SK-N-SH treated with all-trans-retinoic acid at 6 μM for 48 hours (cell line): ENCODE data around the gene SCN8A.
"Not testable (repeated sequence)": the region's sequence is repeated elsewhere in the genome, so short reads cannot be mapped to it uniquely, and the experiment has no call there.

ENCODE experiments used
- ATAC-seq: fragments of 200-7000 bp; cut with Tn5 transposase; 3 replicates; pipeline ENCODE4 v1.9.1; 2020; ENCODE audit warnings: mild to moderate bottlenecking, moderate library complexity
- ARNTL ChIP-seq: fragments of 450-650 bp; formaldehyde crosslinking; IDR thresholded peaks from 2 replicates; pipeline ENCODE4 v1.5.0; 2020; ENCODE audit warnings: low read depth, mild to moderate bottlenecking, moderate library complexity, borderline replicate concordance
- BACH2 ChIP-seq: fragments of 250-450 bp; sonication (Bioruptor Pico); IDR thresholded peaks from 2 replicates; pipeline ENCODE4 v1.9.0; 2021; ENCODE audit warnings: mild to moderate bottlenecking, borderline replicate concordance
- CREB5 ChIP-seq: fragments of 250-450 bp; sonication (Bioruptor Pico); IDR thresholded peaks from 2 replicates; pipeline ENCODE4 v1.5.1; 2020; ENCODE audit warnings: low read depth, mild to moderate bottlenecking, moderate library complexity
- CSDC2 ChIP-seq: fragments of 250-450 bp; sonication (Bioruptor Pico); IDR thresholded peaks from 2 replicates; pipeline ENCODE4 v1.5.0; 2020; ENCODE audit warnings: mild to moderate bottlenecking, moderate library complexity
- ESRRG ChIP-seq: fragments of 250-450 bp; sonication (Bioruptor Pico); IDR thresholded peaks from 2 replicates; pipeline ENCODE4 v1.6.1; 2021; ENCODE audit warnings: mild to moderate bottlenecking
- GLIS3 ChIP-seq: fragments of 250-450 bp; sonication (Bioruptor Pico); IDR thresholded peaks from 2 replicates; pipeline ENCODE4 v1.5.0; 2020; ENCODE audit warnings: mild to moderate bottlenecking, moderate library complexity
- ISL1 ChIP-seq: fragments of 250-450 bp; sonication (Bioruptor Pico); IDR thresholded peaks from 2 replicates; pipeline ENCODE4 v2.1.2; 2022; ENCODE audit warnings: mild to moderate bottlenecking, moderate library complexity
- OSR1 ChIP-seq: fragments of 250-450 bp; sonication (Bioruptor Pico); IDR thresholded peaks from 2 replicates; pipeline ENCODE4 v1.8.0; 2022; ENCODE audit warnings: moderate library complexity, mild to moderate bottlenecking, inconsistent platforms
- PATZ1 ChIP-seq: fragments of 250-450 bp; sonication (Bioruptor Pico); IDR thresholded peaks from 2 replicates; pipeline ENCODE4 v1.8.0; 2020; ENCODE audit warnings: mild to moderate bottlenecking, moderate library complexity, borderline replicate concordance
- PPARA ChIP-seq: fragments of 250-450 bp; sonication (Bioruptor Pico); IDR thresholded peaks from 2 replicates; pipeline ENCODE4 v1.5.0; 2020; ENCODE audit warnings: mild to moderate bottlenecking, borderline replicate concordance
- RARB ChIP-seq: fragments of 250-450 bp; sonication (Bioruptor Pico); IDR thresholded peaks from 2 replicates; pipeline ENCODE4 v1.8.0; 2021; ENCODE audit warnings: mild to moderate bottlenecking, moderate library complexity
- SNAI2 ChIP-seq: fragments of 250-450 bp; sonication (Bioruptor Pico); IDR thresholded peaks from 2 replicates; pipeline ENCODE4 v1.5.0; 2020; ENCODE audit warnings: mild to moderate bottlenecking, moderate library complexity
- TCF4 ChIP-seq: fragments of 250-450 bp; sonication (Bioruptor Pico); IDR thresholded peaks from 2 replicates; pipeline ENCODE4 v1.8.0; 2021; ENCODE audit warnings: mild to moderate bottlenecking, moderate library complexity, borderline replicate concordance
- ZC3H10 ChIP-seq: fragments of 250-450 bp; sonication (Bioruptor Pico); IDR thresholded peaks from 2 replicates; pipeline ENCODE4 v1.5.1; 2021; ENCODE audit warnings: mild to moderate bottlenecking, moderate library complexity
- ZFP3 ChIP-seq: fragments of 250-450 bp; sonication (Bioruptor Pico); IDR thresholded peaks from 2 replicates; pipeline ENCODE4 v1.5.0; 2020; ENCODE audit warnings: mild to moderate bottlenecking, moderate library complexity
- ZFP30 ChIP-seq: fragments of 450-650 bp; formaldehyde crosslinking; IDR thresholded peaks from 2 replicates; pipeline ENCODE4 v1.5.0; 2022; ENCODE audit warnings: mild to moderate bottlenecking, moderate library complexity
- ZNF565 ChIP-seq: fragments of 450-650 bp; formaldehyde crosslinking; conservative IDR thresholded peaks from 2 replicates; pipeline ENCODE4 v1.5.0; 2020; ENCODE audit warnings: low read depth, mild to moderate bottlenecking, moderate library complexity
- ZNF8 ChIP-seq: fragments of 450-650 bp; formaldehyde crosslinking; IDR thresholded peaks from 2 replicates; pipeline ENCODE4 v1.5.0; 2020; ENCODE audit warnings: mild to moderate bottlenecking, moderate library complexity
- TF ChIP-seq, protein P1 (sequence below): fragments of 250-450 bp; sonication (Bioruptor Pico); IDR thresholded peaks from 2 replicates; pipeline ENCODE4 v1.8.0; 2021; ENCODE audit warnings: low read depth, mild to moderate bottlenecking, moderate library complexity, borderline replicate concordance
- TF ChIP-seq, protein P2 (sequence below): fragments of 250-450 bp; sonication (Bioruptor Pico); IDR thresholded peaks from 2 replicates; pipeline ENCODE4 v1.5.1; 2021; ENCODE audit warnings: mild to moderate bottlenecking, moderate library complexity

Gene SCN8A

DNA sequence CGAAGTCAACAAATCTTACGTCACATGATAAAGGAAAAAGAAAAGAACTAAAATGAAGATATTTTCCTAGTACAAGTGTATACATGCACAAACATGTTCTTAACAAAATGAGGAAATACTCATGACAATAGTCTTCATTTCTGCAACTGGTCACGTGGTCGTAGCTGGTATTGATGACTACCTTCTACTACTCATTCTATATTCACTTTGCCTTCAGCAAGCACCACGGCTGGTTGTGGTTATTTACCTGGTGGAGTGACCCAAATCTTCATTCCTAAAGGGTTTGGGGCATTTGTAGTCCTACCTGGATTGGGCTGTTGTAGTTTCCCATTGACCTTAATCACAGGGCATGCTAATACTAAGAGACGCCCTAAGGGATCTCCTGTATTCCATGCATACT lies 206.3 kb downstream of the SCN8A start:
- ATAC-seq: no peak
- TF ChIP-seq PATZ1: no peak
- TF ChIP-seq GLIS3: no peak
- TF ChIP-seq TCF4 (CRISPR knock-in tag): no peak
- TF ChIP-seq ZC3H10 (CRISPR knock-in tag): no peak
- TF ChIP-seq ZNF8 (CRISPR knock-in tag): no peak
- TF ChIP-seq ISL1 (CRISPR knock-in tag): no peak
- TF ChIP-seq OSR1 (CRISPR knock-in tag): no peak
- no peak for TF ChIP-seq ZNF565 (CRISPR knock-in tag)
- no peak for TF ChIP-seq SNAI2 (CRISPR knock-in tag)
- no peak for TF ChIP-seq RARB
- no peak for TF ChIP-seq ZFP30 (CRISPR knock-in tag)
- no peak for TF ChIP-seq ESRRG (CRISPR knock-in tag)
- TF ChIP-seq PPARA (CRISPR knock-in tag): no peak
- TF ChIP-seq BACH2 (CRISPR knock-in tag): no peak
- TF ChIP-seq, protein P1, sequence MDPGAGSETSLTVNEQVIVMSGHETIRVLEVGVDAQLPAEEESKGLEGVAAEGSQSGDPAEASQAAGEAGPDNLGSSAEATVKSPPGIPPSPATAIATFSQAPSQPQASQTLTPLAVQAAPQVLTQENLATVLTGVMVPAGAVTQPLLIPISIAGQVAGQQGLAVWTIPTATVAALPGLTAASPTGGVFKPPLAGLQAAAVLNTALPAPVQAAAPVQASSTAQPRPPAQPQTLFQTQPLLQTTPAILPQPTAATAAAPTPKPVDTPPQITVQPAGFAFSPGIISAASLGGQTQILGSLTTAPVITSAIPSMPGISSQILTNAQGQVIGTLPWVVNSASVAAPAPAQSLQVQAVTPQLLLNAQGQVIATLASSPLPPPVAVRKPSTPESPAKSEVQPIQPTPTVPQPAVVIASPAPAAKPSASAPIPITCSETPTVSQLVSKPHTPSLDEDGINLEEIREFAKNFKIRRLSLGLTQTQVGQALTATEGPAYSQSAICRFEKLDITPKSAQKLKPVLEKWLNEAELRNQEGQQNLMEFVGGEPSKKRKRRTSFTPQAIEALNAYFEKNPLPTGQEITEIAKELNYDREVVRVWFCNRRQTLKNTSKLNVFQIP (CRISPR knock-in tag): no peak

DNA sequence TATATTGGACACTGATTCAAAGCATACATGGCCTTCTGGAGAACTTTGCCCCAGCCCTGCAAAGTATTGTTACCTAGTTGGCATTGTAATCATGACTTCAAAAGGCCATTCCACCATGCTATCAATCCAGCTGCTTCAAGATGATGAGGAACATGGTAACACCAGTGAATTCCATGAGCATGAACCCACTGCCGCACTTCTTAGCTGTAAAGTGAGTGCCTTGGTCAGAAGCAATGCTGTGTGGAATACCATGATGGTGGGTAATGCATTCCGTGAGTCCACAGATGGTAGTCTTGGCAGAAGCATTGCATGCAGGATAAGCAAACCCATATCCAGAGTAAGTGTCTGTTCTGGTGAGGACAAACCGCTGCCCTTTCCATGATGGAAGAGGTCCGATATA lies 207.0 kb downstream of the SCN8A start:
- not testable (repeated sequence) for ATAC-seq

DNA sequence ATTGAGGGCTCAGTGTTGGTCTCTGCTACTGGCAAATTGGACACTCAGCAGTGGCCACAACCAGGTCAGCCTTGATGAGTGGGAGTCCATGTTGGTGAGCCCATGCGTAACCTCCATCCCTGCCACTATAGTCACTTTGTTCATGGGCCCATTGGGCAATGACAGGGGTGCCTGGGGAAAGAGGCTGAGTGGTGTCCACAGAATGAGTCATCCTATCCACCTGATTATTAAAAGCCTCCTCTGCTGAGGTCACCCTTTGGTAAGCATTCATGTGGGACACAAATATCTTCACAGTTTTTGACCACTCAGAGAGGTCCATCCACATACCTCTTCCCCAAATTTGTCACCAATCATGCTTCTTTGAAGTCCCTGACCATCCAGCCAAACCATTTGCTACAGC lies 207.5 kb downstream of the SCN8A start:
- TF ChIP-seq ZNF8 (CRISPR knock-in tag) (no peak), ZFP30 (CRISPR knock-in tag) (no peak), PPARA (CRISPR knock-in tag) (no peak), ZC3H10 (CRISPR knock-in tag) (no peak), SNAI2 (CRISPR knock-in tag) (no peak), OSR1 (CRISPR knock-in tag) (no peak)
- no peak for ATAC-seq

DNA sequence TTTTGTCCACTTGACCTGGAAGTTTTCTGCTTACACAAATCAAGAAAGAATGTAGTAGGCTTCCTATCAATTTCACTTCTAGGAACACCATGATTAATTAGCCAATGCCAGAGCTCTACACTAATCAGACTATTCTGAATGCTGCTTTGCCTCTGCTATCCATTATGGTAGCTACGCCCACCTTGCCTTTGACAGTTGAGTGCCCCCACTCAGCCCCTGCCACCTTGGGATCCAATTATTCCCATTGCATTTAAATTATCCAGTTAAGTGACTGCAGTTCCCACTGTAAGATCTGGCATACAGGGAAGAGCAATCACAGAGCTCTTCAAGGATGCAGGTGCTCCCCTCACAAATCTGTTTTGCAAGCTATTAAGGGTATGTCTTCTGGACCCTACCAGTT lies 210.0 kb downstream of the SCN8A start:
- TF ChIP-seq GLIS3: no peak
- no peak for TF ChIP-seq BACH2 (CRISPR knock-in tag)
- TF ChIP-seq CREB5 (CRISPR knock-in tag): no peak
- TF ChIP-seq ZNF565 (CRISPR knock-in tag): no peak
- no peak for TF ChIP-seq RARB
- TF ChIP-seq ZFP3 (CRISPR knock-in tag): no peak
- ATAC-seq: no peak

- no peak for ATAC-seq
- TF ChIP-seq SNAI2 (CRISPR knock-in tag): no peak
- TF ChIP-seq, all 23 proteins: peak for 0
These were observed 215.9 kb downstream of the SCN8A start for GRCh38 chr12:51806896-51807295.

DNA sequence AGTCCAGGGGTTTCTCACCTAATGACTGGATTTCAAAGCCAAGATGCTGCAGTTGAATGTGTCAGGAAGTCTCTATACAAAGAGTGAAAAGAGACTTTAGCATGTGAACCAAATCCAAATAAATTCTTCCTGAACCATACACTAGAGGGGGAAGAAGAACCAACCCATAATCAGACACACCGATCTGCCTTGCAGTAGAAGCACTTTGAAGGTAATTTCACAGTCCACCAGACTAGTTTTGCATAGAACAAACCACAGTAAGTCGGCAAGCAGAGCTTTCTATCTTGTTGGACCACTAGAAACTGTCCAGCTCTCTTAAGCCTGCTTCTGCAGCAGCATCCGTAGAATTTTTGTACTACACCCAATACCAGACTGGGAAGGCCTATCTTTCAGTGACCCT lies 218.2 kb downstream of the SCN8A start:
- ATAC-seq: no peak
- TF ChIP-seq ARNTL (CRISPR knock-in tag): no peak
- TF ChIP-seq PPARA (CRISPR knock-in tag): no peak
- TF ChIP-seq, protein P1 (CRISPR knock-in tag): no peak
- TF ChIP-seq PATZ1: no peak
- no peak for TF ChIP-seq TCF4 (CRISPR knock-in tag)
- no peak for TF ChIP-seq SNAI2 (CRISPR knock-in tag)
- no peak for TF ChIP-seq ISL1 (CRISPR knock-in tag)
- no peak for TF ChIP-seq CREB5 (CRISPR knock-in tag)
- TF ChIP-seq ZFP30 (CRISPR knock-in tag): no peak
- no peak for TF ChIP-seq CSDC2 (CRISPR knock-in tag)
- TF ChIP-seq RARB: no peak
- no peak for TF ChIP-seq ZC3H10 (CRISPR knock-in tag)
- TF ChIP-seq, protein P2, sequence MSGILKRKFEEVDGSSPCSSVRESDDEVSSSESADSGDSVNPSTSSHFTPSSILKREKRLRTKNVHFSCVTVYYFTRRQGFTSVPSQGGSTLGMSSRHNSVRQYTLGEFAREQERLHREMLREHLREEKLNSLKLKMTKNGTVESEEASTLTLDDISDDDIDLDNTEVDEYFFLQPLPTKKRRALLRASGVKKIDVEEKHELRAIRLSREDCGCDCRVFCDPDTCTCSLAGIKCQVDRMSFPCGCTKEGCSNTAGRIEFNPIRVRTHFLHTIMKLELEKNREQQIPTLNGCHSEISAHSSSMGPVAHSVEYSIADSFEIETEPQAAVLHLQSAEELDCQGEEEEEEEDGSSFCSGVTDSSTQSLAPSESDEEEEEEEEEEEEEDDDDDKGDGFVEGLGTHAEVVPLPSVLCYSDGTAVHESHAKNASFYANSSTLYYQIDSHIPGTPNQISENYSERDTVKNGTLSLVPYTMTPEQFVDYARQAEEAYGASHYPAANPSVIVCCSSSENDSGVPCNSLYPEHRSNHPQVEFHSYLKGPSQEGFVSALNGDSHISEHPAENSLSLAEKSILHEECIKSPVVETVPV: no peak
- TF ChIP-seq GLIS3: no peak
- no peak for TF ChIP-seq ESRRG (CRISPR knock-in tag)
